Fibroblast of mammary gland (primary cell): ENCODE data around the gene NRN1.

Source experiments
- DNase-seq: peaks from one replicate; pipeline ENCODE4 v3.0.0-alpha.2; 2010; ENCODE audit warnings: low read depth
- H3K4me3 ChIP-seq: 2 replicates; pipeline ENCODE4 v1.5.1; 2011; ENCODE audit warnings: low read depth, mild to moderate bottlenecking, low read length, moderate library complexity; ENCODE audit not compliant: control insufficient read depth
- CTCF ChIP-seq: conservative IDR thresholded peaks from 2 replicates; pipeline ENCODE4 v1.5.1; 2011; ENCODE audit warnings: low read depth, low read length, inconsistent platforms; ENCODE audit not compliant: control insufficient read depth, insufficient read depth

Gene NRN1

GRCh38 chr6:6001443-6001842, 5.3 kb downstream of the NRN1 start:
- TF ChIP-seq CTCF: no peak
- H3K4me3 ChIP-seq: no peak overlapping the region
- no peak for DNase-seq

GRCh38 chr6:5999688-6000608, 6.8 kb downstream of the NRN1 start:
- TF ChIP-seq CTCF: no peak
- H3K4me3 ChIP-seq: peak overlapping the region; percentile 45
- no peak for DNase-seq

- no peak for TF ChIP-seq CTCF
- peak overlapping the region; percentile 45 for H3K4me3 ChIP-seq
- DNase-seq: peak; percentile 58
Observed at GRCh38 chr6:5998711-5999687, 7.7 kb downstream of the NRN1 start.

GRCh38 chr6:5998236-5998635, 8.5 kb downstream of the NRN1 start:
- peak; percentile 34 for DNase-seq
- no peak for TF ChIP-seq CTCF
- peak overlapping the region; percentile 45 for H3K4me3 ChIP-seq

- no peak for TF ChIP-seq CTCF
- DNase-seq: peak; percentile 40
- H3K4me3 ChIP-seq: peak overlapping the region; percentile 34
Observed at GRCh38 chr6:5997420-5997987, 9.2 kb downstream of the NRN1 start.

- no peak for TF ChIP-seq CTCF
- H3K4me3 ChIP-seq: peak overlapping the region; percentile 56
- DNase-seq: peak; percentile 55
Observed at GRCh38 chr6:5996714-5997419, 9.9 kb downstream of the NRN1 start.
